Fibroblast of villous mesenchyme (primary cell): Measurements from ENCODE around the gene MUC15. TPM values are rescaled to one million over a fixed set of nuclear protein-coding genes. Genes with fewer than 3 reads are reported as not detected.
"Not testable (repeated sequence)": the region's sequence is repeated elsewhere in the genome, so short reads cannot be mapped to it uniquely, and the experiment has no call there.

ENCODE experiments used
- DNase-seq: peaks from one replicate; pipeline ENCODE4 v3.0.0-alpha.2; 2010; ENCODE audit warnings: low read depth
- H3K4me3 ChIP-seq: 2 replicates; pipeline ENCODE4 v1.5.1; 2011; ENCODE audit warnings: low read depth, mild to moderate bottlenecking, low read length
- total RNA-seq: library from RNA; depleted of rRNA; stranded (reverse); fragments of >200 nt; gene quantifications from 2 replicates; pipeline ENCODE4 v1.2.3, GENCODE V29; 2012
- TF ChIP-seq, protein P1 (sequence below): IDR thresholded peaks from 2 replicates; pipeline ENCODE4 v1.5.1; 2012; ENCODE audit warnings: low read depth, mild to moderate bottlenecking, low read length; ENCODE audit not compliant: insufficient read depth

Gene MUC15
- total RNA-seq, 1 donor = not detected

DNA sequence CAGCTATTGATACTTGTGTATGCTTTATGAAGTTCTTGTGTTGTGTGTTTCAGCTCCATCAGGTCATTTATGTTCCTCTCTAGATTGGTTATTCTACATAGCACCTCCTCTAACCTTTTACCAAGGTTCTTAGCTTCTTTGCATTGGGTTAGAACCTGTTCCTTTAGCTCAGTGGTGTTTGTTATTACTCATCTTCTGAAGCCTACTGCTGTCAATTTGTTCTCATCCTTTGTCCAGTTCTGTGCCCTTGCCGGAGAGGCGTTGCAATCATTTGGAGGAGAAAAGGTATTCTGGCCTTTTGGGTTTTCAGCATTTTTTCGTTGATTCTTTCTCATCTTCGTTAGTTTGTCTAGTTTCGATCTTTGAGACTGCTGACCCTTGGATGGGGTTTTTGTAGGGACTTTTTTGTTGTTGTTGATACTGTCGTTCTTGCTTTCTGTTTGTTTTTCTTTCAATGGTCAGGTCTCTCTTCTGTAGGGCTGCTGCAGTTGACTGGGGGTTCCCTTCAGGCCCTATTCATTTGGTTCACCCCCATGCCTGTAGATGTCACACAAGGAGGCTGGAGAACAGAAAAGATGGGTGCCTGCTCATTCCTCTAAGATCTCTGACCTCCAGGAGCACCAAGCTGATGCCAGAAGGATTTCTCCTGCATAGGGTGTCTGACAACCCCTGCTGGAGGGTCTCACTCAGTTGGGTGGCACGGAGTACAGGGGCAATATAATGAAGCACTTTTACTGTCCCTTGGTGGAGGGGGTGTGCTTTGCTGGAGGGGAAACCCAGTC, 35.9 kb upstream of the MUC15 start:
- H3K4me3 ChIP-seq = no peak overlapping the region
- TF ChIP-seq, protein P1, sequence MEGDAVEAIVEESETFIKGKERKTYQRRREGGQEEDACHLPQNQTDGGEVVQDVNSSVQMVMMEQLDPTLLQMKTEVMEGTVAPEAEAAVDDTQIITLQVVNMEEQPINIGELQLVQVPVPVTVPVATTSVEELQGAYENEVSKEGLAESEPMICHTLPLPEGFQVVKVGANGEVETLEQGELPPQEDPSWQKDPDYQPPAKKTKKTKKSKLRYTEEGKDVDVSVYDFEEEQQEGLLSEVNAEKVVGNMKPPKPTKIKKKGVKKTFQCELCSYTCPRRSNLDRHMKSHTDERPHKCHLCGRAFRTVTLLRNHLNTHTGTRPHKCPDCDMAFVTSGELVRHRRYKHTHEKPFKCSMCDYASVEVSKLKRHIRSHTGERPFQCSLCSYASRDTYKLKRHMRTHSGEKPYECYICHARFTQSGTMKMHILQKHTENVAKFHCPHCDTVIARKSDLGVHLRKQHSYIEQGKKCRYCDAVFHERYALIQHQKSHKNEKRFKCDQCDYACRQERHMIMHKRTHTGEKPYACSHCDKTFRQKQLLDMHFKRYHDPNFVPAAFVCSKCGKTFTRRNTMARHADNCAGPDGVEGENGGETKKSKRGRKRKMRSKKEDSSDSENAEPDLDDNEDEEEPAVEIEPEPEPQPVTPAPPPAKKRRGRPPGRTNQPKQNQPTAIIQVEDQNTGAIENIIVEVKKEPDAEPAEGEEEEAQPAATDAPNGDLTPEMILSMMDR = no peak
- no peak for DNase-seq

DNA sequence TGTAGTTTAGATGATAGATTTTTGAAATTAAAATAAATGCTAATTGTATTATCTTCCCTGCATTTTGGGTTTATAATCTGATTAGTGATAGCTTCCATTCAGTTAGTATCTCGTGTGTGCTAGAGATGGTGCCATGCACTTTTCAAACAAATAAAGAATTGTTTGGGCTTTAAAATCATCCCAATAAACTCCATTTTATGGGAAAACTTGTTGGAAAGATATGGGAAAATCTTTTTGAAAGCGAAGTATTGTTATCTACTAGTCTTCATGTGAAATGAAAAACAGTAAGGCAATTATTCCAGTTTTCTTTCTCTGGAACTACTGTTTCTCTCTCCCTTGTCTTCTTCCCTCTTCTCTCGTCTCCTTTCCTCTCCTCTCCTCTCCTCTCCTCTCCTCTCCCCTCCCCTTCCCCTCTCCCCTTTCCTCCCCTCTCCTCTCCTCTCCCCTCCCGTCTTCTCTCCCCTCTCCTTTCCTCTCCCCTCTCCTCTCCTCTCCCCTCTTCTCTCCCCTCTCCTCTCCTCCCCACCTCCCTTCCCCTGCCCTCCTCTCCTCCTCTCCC, 27.9 kb upstream of the MUC15 start:
- no peak overlapping the region for H3K4me3 ChIP-seq
- DNase-seq = no peak
- TF ChIP-seq, protein P1 = no peak

DNA sequence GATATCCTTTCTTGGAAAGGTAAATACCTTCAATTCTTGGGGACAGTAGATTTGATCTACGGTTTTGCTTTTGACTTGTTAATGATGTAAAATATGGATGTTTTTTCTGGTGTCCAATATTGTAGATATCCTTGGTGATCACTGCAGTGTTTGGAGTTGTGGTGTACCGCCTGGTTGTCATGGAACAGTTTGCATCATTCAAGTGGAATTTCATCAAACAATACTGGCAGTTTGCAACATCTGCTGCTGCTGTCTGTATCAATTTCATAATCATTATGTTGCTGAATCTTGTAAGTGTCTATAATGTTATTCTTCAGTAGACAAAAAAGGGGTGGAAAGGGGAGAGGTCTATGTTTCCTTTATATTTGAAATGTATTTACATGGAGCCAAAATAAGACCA, 27.4 kb upstream of the MUC15 start:
- TF ChIP-seq, protein P1 = no peak
- no peak overlapping the region for H3K4me3 ChIP-seq
- DNase-seq = peak; percentile 10

DNA sequence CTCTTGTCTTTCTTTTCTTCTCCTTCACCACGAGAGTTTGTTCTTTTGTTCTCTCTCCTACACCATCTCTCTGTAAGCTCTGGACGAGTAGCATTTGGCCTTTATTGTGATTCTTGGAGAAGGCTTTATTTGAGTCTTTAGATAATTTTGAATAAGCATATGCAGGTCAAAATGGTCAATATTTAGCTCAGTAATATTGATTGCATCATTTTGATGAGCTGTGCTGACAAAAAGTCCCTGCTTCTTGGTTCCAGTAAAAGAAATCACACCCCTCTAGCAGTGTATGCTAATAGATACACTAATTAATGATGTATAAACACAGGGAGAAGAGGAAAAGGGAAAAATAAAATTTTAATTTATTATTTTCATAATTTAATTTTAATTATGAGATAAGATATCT, 25.8 kb upstream of the MUC15 start:
- TF ChIP-seq, protein P1 = no peak
- DNase-seq = no peak
- H3K4me3 ChIP-seq = no peak overlapping the region

DNA sequence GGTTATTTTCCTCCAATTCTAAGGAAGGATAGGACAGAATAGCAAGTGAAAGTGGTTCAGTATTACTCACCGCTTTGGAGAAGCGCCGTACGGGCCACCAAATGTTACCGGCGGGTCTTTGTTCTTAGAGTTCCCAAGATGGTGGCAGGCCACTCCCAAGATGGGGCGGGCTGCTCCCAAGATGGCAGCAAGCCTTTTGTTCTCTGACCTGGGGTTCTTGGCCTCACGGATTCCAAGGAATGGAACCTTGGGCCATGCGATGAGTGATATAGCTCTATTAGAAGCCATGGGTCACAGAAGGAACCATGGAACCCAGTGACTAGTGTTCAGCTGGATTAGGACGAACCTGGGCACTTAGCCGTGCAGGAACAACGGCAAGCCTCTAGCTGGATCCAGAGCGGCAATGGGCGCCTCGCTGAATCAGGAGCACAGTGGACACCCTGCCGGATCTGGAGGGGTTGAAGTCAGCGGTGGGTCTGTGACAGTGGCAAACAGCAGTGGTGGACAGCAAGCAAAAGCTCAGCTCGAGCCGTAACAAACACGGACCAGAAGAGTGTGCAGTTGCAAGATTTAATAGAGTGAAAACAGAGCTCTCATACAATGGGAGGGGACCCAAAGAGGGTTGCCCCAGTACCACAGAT, 25.1 kb upstream of the MUC15 start:
- DNase-seq = not testable (repeated sequence)

DNA sequence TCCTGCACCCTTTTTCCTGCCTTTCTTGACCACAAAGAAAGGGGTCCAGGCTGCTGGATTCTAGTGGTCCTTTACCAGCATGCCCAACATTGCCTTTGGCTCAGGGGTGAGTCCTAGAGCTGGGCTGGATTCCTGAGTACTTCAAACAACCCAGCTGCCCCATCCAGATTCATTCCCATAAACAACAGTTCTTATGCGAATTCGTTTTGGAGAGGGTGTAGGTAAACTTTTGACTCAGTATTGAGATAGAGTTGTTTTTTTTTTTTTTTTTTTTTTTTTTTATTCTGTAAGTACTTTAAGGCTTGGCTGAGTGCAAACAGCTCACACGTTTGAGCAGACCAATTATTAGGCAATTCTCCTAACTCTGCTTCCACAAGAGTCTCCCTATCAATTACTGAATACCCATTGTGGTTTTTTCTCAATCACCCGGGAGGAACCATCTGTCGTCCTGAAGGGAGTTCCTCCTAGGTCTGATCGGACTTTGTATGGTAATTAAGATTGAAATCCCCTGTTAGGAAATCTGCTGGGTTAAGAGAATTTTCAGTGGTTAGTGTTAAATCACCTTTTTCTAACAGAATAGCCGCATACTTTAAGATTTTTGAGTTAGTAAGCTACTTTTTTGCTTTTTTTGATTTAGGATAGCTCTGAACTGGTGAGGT, 23.3 kb upstream of the MUC15 start:
- DNase-seq, H3K4me3 ChIP-seq: not testable (repeated sequence)

More for the DNA sequence above, 25.1 kb upstream of the MUC15 start:
- H3K4me3 ChIP-seq = not testable (repeated sequence)

DNA sequence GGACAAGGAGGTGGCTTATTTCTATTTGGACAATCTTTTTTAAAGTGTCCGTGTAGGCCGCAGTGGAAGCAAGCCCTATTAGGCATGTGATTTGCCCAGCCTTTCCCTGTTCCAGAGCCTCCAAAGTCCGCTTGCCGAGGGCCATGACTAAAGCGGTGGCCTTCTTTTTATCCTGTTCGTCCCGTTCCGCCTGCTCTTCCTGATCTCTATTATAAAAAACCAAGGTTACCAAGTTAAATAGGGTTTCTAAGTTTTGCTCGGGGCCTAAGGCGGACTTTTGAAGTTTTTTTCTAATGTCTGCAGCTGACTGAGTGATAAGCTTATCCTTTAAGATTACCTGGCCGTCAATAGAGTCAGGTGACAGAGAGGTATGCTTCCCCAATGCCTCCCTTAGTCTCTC, 21.6 kb upstream of the MUC15 start:
- no peak overlapping the region for H3K4me3 ChIP-seq
- no peak for DNase-seq
- TF ChIP-seq, protein P1 = no peak
